GM12891 (cell line): ENCODE measurements around the gene INHA.

ENCODE experiments used
- DNase-seq: peaks from one replicate; pipeline ENCODE4 v3.0.0; 2011; ENCODE audit warnings: low spot score; ENCODE audit not compliant: insufficient read length
- FAIRE-seq: peaks from 2 replicates; lab custom pipeline; 2011; peaks lifted over from hg19 to GRCh38; lab: Jason Lieb, UNC
- PAX5 ChIP-seq: IDR thresholded peaks from 2 replicates; pipeline ENCODE4 v1.6.1; 2011; ENCODE audit warnings: low read length, moderate library complexity, mild to moderate bottlenecking; ENCODE audit not compliant: insufficient read depth, severe bottlenecking
- POLR2A ChIP-seq: IDR thresholded peaks from 2 replicates; pipeline ENCODE4 v1.6.1; 2011; ENCODE audit warnings: low read depth, low read length, control low read depth
- POLR2AphosphoS5 ChIP-seq: IDR thresholded peaks from 2 replicates; pipeline ENCODE4 v1.6.1; 2011; ENCODE audit warnings: low read depth, low read length, control low read depth
- POU2F2 ChIP-seq: IDR thresholded peaks from 2 replicates; pipeline ENCODE4 v1.6.1; 2011; ENCODE audit warnings: low read depth, mild to moderate bottlenecking, control low read depth, low read length, moderate library complexity
- SPI1 ChIP-seq: IDR thresholded peaks from 2 replicates; pipeline ENCODE4 v1.6.1; 2011; ENCODE audit warnings: low read depth, low read length, control low read depth
- TAF1 ChIP-seq: IDR thresholded peaks from 2 replicates; pipeline ENCODE4 v1.6.1; 2011; ENCODE audit warnings: low read depth, low read length, control low read depth

Gene INHA

DNA sequence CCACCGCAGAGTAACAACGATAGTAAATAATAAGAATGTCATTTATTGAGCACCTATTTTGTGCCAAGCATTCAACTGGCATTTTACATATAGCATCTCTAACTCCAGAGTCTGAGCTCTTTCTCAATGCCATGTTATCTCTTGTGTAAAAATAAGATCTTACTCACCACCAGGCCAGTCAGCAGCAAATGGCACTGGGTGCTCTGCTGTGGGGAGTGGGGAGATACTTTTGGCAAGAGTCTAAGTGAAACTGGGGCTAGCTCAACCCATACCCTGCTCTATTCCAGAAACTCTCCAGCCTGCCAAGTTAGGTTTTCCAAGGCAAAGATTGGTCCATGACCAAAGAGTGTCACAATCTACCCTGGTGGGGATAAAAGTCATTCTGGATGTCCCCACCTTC lies 50.4 kb downstream of the INHA start:
- no peak for FAIRE-seq
- no peak for DNase-seq
- TF ChIP-seq SPI1 = no peak
- TF ChIP-seq POLR2A = no peak
- no peak for TF ChIP-seq POLR2AphosphoS5
- TF ChIP-seq TAF1 = no peak
- no peak for TF ChIP-seq POU2F2
- no peak for TF ChIP-seq PAX5

DNA sequence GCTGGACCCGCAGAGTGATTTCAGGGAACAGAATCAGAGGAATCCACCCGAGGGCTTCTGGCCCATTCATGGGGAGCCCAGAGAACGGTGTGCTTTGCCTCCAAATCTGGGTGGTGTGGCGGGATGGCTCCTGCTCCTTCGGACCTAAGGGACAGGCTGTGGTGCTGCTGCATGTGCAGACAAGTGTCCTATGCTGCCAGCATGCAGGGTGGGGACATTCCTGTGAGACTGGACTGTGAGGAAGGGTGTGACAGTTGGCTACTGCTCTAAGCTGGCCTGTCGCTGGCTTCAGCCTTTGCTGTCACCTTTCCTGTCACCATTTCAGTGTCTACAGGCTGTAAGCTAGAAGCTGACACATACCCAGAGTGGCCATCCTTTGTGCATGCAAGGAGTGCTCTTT lies 52.5 kb downstream of the INHA start:
- TF ChIP-seq TAF1 = no peak
- no peak for TF ChIP-seq POLR2AphosphoS5
- no peak for TF ChIP-seq POLR2A
- no peak for TF ChIP-seq POU2F2
- TF ChIP-seq SPI1 = no peak
- no peak for TF ChIP-seq PAX5
- no peak for DNase-seq
- no peak for FAIRE-seq

DNA sequence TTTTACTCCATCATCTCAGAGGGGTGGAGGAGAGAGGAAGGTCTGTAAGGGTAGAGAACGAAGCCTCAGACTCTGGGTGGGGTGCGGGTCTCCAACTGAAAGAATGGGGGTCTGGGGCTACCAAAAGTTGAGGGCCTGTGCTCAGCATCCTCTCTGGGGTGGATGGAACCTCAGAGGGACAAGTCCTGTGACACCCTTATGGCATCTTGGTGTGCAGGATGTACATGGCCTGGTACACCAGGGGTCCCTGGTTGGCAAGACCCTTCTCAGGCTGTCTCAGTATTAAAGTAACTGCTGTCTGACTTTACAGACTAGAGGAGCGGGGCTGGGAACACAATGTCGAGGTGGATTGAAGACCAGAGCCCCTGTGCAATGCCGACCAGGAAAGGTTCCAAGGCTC lies 53.1 kb downstream of the INHA start:
- TF ChIP-seq SPI1 (no peak), PAX5 (no peak), POU2F2 (no peak), POLR2A (no peak), POLR2AphosphoS5 (no peak), TAF1 (no peak)
- FAIRE-seq (no peak), DNase-seq (no peak)
